Brain microvascular endothelial cell (primary cell): ENCODE results near the gene ZNF423.

Experiments used
- DNase-seq: peaks from one replicate; pipeline ENCODE4 v3.0.0-alpha.2; 2020
- H3K27ac ChIP-seq: fragments of 250-450 bp; sonication (Bioruptor Pico); 2 replicates; pipeline ENCODE4 v1.5.1; 2020; ENCODE audit warnings: mild to moderate bottlenecking, moderate library complexity
- H3K27me3 ChIP-seq: fragments of 250-450 bp; sonication (Bioruptor Pico); replicated peaks from 2 replicates; pipeline ENCODE4 v1.5.1; 2020; ENCODE audit warnings: mild to moderate bottlenecking
- H3K36me3 ChIP-seq: fragments of 250-450 bp; sonication (Bioruptor Pico); replicated peaks from 2 replicates; pipeline ENCODE4 v1.5.1; 2020; ENCODE audit warnings: mild to moderate bottlenecking
- H3K4me3 ChIP-seq: 2 replicates; pipeline ENCODE4 v1.5.1; 2011; ENCODE audit warnings: low read depth, mild to moderate bottlenecking, control low read depth, low read length, moderate library complexity
- in situ Hi-C: cut with HindIII; loops from 2 replicates; pipeline ENCODE4 v1.10.0; 2017; ENCODE audit warnings: low sequenced_read_pairs, low pct_ligation_motif_present
- TF ChIP-seq, protein P1 (sequence below): IDR thresholded peaks from 2 replicates; pipeline ENCODE4 v1.5.1; 2011; ENCODE audit warnings: low read depth, mild to moderate bottlenecking, moderate library complexity, low read length, control low read depth, inconsistent platforms; ENCODE audit errors: missing control alignments

The ZNF423 gene

GRCh38 chr16:49849037-49849753 lies 6.7 kb downstream of the ZNF423 start:
- TF ChIP-seq, protein P1, sequence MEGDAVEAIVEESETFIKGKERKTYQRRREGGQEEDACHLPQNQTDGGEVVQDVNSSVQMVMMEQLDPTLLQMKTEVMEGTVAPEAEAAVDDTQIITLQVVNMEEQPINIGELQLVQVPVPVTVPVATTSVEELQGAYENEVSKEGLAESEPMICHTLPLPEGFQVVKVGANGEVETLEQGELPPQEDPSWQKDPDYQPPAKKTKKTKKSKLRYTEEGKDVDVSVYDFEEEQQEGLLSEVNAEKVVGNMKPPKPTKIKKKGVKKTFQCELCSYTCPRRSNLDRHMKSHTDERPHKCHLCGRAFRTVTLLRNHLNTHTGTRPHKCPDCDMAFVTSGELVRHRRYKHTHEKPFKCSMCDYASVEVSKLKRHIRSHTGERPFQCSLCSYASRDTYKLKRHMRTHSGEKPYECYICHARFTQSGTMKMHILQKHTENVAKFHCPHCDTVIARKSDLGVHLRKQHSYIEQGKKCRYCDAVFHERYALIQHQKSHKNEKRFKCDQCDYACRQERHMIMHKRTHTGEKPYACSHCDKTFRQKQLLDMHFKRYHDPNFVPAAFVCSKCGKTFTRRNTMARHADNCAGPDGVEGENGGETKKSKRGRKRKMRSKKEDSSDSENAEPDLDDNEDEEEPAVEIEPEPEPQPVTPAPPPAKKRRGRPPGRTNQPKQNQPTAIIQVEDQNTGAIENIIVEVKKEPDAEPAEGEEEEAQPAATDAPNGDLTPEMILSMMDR = no peak
- in situ Hi-C loops = no loop called here
- DNase-seq = no peak
- Histone ChIP-seq H3K4me3 (no peak overlapping the region), H3K27me3 (no peaks in the 10 kb centered on the region), H3K36me3 (no peaks in the 10 kb centered on the region), H3K27ac (no peak overlapping the region)

GRCh38 chr16:49848530-49848929 lies 7.4 kb downstream of the ZNF423 start:
- no peak overlapping the region for H3K27ac ChIP-seq
- TF ChIP-seq, protein P1 = no peak
- in situ Hi-C loops = no loop called here
- no peak for DNase-seq
- no peak overlapping the region for H3K4me3 ChIP-seq
- H3K27me3 ChIP-seq = no peaks in the 10 kb centered on the region
- H3K36me3 ChIP-seq = no peaks in the 10 kb centered on the region

- in situ Hi-C loops = no loop called here
- DNase-seq = no peak
- H3K27me3 ChIP-seq = no peaks in the 10 kb centered on the region
- no peaks in the 10 kb centered on the region for H3K36me3 ChIP-seq
- no peak overlapping the region for H3K27ac ChIP-seq
- TF ChIP-seq, protein P1 = no peak
- no peak overlapping the region for H3K4me3 ChIP-seq
Measured at GRCh38 chr16:49846800-49847199, 9.1 kb downstream of the ZNF423 start.

- no peak overlapping the region for H3K27ac ChIP-seq
- no peaks in the 10 kb centered on the region for H3K36me3 ChIP-seq
- H3K27me3 ChIP-seq = no peaks in the 10 kb centered on the region
- no peak for DNase-seq
- no peak overlapping the region for H3K4me3 ChIP-seq
- TF ChIP-seq, protein P1 = no peak
- in situ Hi-C loops = no loop called here
Measured at GRCh38 chr16:49844359-49844758, 11.6 kb downstream of the ZNF423 start.

DNA sequence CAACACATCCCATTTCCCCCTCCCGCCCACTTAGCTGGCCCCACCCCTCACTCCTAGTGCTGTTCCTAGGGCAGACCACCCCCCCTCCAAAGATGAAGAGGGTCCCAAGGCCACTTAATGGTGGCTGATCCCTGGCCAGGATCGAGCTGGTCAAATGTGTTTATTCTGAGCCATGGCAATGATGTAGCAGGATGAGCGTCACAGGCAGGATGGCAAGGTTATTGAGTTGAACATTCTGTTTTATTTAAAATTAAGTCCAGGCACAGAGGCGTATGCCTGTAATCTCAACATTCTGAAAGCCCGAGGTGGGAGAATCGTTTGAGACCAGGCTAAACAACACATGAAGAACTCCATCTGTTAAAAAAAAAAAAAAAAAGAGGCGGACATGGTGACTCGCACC lies 12.2 kb downstream of the ZNF423 start:
- H3K27me3 ChIP-seq = no peaks in the 10 kb centered on the region
- no peak overlapping the region for H3K27ac ChIP-seq
- no peak for DNase-seq
- no peaks in the 10 kb centered on the region for H3K36me3 ChIP-seq
- TF ChIP-seq, protein P1 = no peak
- H3K4me3 ChIP-seq = no peak overlapping the region
- in situ Hi-C loops = no loop called here

DNA sequence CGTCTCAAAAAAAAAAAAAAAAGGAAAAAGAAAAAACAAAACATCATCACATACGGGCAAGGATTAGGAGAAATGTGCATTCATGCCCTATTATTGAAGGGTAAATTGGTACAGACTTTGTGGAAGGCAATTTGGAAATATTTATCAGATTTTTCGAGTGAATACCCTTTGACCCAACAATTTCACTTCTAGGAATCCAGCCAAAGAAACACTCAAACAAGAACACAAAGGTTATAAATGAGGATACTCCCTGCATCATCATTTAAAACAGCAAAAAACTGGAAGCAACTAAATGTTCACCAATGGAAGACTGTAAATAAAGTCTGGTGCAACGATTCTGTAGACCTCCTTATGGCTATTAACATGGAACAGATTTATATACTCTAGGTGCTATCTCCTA lies 12.9 kb downstream of the ZNF423 start:
- TF ChIP-seq, protein P1 = no peak
- Histone ChIP-seq H3K27ac (no peak overlapping the region), H3K27me3 (peaks cover 3% of the 10 kb centered on the region), H3K36me3 (no peaks in the 10 kb centered on the region), H3K4me3 (no peak overlapping the region)
- DNase-seq = no peak
- in situ Hi-C loops = no loop called here
